Vagina (tissue), 2 donors: ENCODE results near the gene BACE1-AS. TPM values are rescaled to one million over a fixed set of nuclear protein-coding genes. Genes with fewer than 3 reads are reported as not detected.

Source experiments
- DNase-seq, 2 donors: peaks; one replicate each; pipeline ENCODE4 v3.0.0-alpha.2; 2017; ENCODE audit errors: extremely low spot score in 2 of 2
- H3K27ac ChIP-seq: fragments of 200-600 bp; sonication (generic); one replicate; pipeline ENCODE4 v1.5.1; 2019
- H3K27me3 ChIP-seq: fragments of 200-600 bp; sonication (generic); one replicate; pipeline ENCODE4 v1.5.1; 2019
- H3K36me3 ChIP-seq, 2 donors: fragments of 200-600 bp; sonication (generic); one replicate each; pipeline ENCODE4 v1.5.1; 2017 to 2019
- H3K4me1 ChIP-seq: fragments of 200-600 bp; sonication (generic); one replicate; pipeline ENCODE4 v1.5.1; 2019
- H3K4me3 ChIP-seq, 2 donors: fragments of 200-600 bp; sonication (generic); 1 replicate in 1 of 2; 2 replicates in 1 of 2; pipeline ENCODE4 v1.5.1; 2016 to 2019
- H3K9me3 ChIP-seq: fragments of 200-600 bp; sonication (generic); one replicate; pipeline ENCODE4 v1.5.1; 2019
- CTCF ChIP-seq, 3 experiments: fragments of 450-650 bp in 2 of 3; fragments of 200-600 bp in 1 of 3; sonication (generic) in 1 of 3; IDR thresholded peaks; one replicate each; pipeline ENCODE4 v1.5.1; 2017 to 2019; ENCODE audit warnings: antibody characterized with exemption in 3 of 3, mild to moderate bottlenecking in 2 of 3, moderate library complexity in 2 of 3
- POLR2A ChIP-seq, 2 donors: fragments of 450-650 bp; IDR thresholded peaks; one replicate each; pipeline ENCODE4 v1.6.1; 2017; ENCODE audit warnings: antibody characterized with exemption in 2 of 2, mild to moderate bottlenecking in 2 of 2, moderate library complexity in 2 of 2
- POLR2AphosphoS5 ChIP-seq, 2 donors: sonication (generic); formaldehyde crosslinking; IDR thresholded peaks; one replicate each; pipeline ENCODE4 v1.9.0; 2017; ENCODE audit warnings: antibody characterized with exemption in 2 of 2, mild to moderate bottlenecking in 2 of 2, low read depth in 1 of 2; ENCODE audit not compliant: insufficient read depth in 1 of 2
- intact Hi-C: fragments of 100-400 bp; cut with DNase I; formaldehyde crosslinking; loops from one replicate; pipeline ENCODE4 v1.15.1; 2023
- total RNA-seq: library from RNA; depleted of rRNA; stranded (reverse); fragments of >200 nt; gene quantifications from one replicate; pipeline ENCODE4 v1.2.3, GENCODE V29; 2016

Gene BACE1-AS
- total RNA-seq, 1 donor from 2014 or later, result 10.6 TPM

GRCh38 chr11:117286588-117286987 is 4.6 kb upstream of the BACE1-AS start:
- Histone ChIP-seq H3K27ac (no peak overlapping the region), H3K4me1 (no peaks in the 10 kb centered on the region), H3K4me3 (no peak overlapping the region), H3K36me3 (peaks cover 5 to 80% of the 10 kb centered on the region in 2 donors), H3K9me3 (no peaks in the 10 kb centered on the region), H3K27me3 (no peaks in the 10 kb centered on the region)
- no peak for TF ChIP-seq POLR2AphosphoS5 (IDR thresholded peaks at IDR 0.05; ENCODE audit: insufficient read depth in 1 of 2, low read depth in 1 of 2)
- TF ChIP-seq POLR2A (IDR thresholded peaks at IDR 0.05), result no peak
- intact Hi-C loops, result no loop called here
- no peak for DNase-seq

- Histone ChIP-seq H3K27me3 (no peaks in the 10 kb centered on the region), H3K27ac (no peak overlapping the region), H3K36me3 (peaks cover 5 to 73% of the 10 kb centered on the region in 2 donors), H3K4me3 (no peak overlapping the region), H3K9me3 (no peaks in the 10 kb centered on the region), H3K4me1 (no peaks in the 10 kb centered on the region)
- intact Hi-C loops, result no loop called here
- no peak for TF ChIP-seq CTCF (IDR thresholded peaks at IDR 0.05)
- TF ChIP-seq POLR2AphosphoS5 (IDR thresholded peaks at IDR 0.05; ENCODE audit: insufficient read depth in 1 of 2, low read depth in 1 of 2), result no peak
- no peak for TF ChIP-seq POLR2A (IDR thresholded peaks at IDR 0.05)
- DNase-seq, result no peak
Measured at GRCh38 chr11:117287668-117288067, 3.5 kb upstream of the BACE1-AS start.

GRCh38 chr11:117289795-117290194 is 1.4 kb upstream of the BACE1-AS start:
- intact Hi-C loops, result no loop called here
- no peak for TF ChIP-seq CTCF (IDR thresholded peaks at IDR 0.05)
- H3K27ac ChIP-seq, result no peak overlapping the region
- no peaks in the 10 kb centered on the region for H3K4me1 ChIP-seq
- no peaks in the 10 kb centered on the region for H3K27me3 ChIP-seq
- H3K9me3 ChIP-seq, result no peaks in the 10 kb centered on the region
- peaks cover 0 to 52% of the 10 kb centered on the region in 2 donors for H3K36me3 ChIP-seq
- H3K4me3 ChIP-seq, result no peak overlapping the region
- no peak for DNase-seq

- H3K36me3 ChIP-seq, result peaks cover 0 to 36% of the 10 kb centered on the region in 2 donors
- H3K4me1 ChIP-seq, result no peaks in the 10 kb centered on the region
- DNase-seq, result no peak
- intact Hi-C loops, result no loop called here
- no peaks in the 10 kb centered on the region for H3K9me3 ChIP-seq
- no peak overlapping the region for H3K27ac ChIP-seq
- H3K4me3 ChIP-seq, result no peak overlapping the region
- no peak for TF ChIP-seq POLR2AphosphoS5 (IDR thresholded peaks at IDR 0.05; ENCODE audit: insufficient read depth in 1 of 2, low read depth in 1 of 2)
- TF ChIP-seq CTCF (IDR thresholded peaks at IDR 0.05), result no peak
- TF ChIP-seq POLR2A (IDR thresholded peaks at IDR 0.05), result no peak
- H3K27me3 ChIP-seq, result no peaks in the 10 kb centered on the region
Measured at GRCh38 chr11:117292616-117293015, 1.5 kb downstream of the BACE1-AS start.

GRCh38 chr11:117295438-117296137 is 4.4 kb downstream of the BACE1-AS start:
- peaks cover 0 to 18% of the 10 kb centered on the region in 2 donors for H3K36me3 ChIP-seq
- H3K27ac ChIP-seq, result no peak overlapping the region
- H3K4me3 ChIP-seq, result no peak overlapping the region
- H3K27me3 ChIP-seq, result no peaks in the 10 kb centered on the region
- no peak for DNase-seq
- TF ChIP-seq CTCF (IDR thresholded peaks at IDR 0.05) (no peak), POLR2AphosphoS5 (IDR thresholded peaks at IDR 0.05; ENCODE audit: insufficient read depth in 1 of 2, low read depth in 1 of 2) (no peak), POLR2A (IDR thresholded peaks at IDR 0.05) (no peak)
- intact Hi-C loops, result no loop called here
- H3K9me3 ChIP-seq, result no peaks in the 10 kb centered on the region
- H3K4me1 ChIP-seq, result peaks cover 13% of the 10 kb centered on the region
